Endothelial cell of umbilical vein (primary cell): ENCODE results near the gene CHID1. TPM values are rescaled to one million over a fixed set of nuclear protein-coding genes. Genes with fewer than 3 reads are reported as not detected.

Experiments used
- BruUV-seq: library from RNA; stranded (reverse); fragments of 400-500 nt; replicated peaks from 2 replicates; lab custom pipeline; 2021; lab: Mats Ljungman, UMichigan
- CTCF ChIA-PET: fragments of 300-600, 350-600 bp; sonication (Branson Sonifier 250); formaldehyde crosslinking; loops from one replicate; lab custom pipeline; 2021; ENCODE audit warnings: antibody characterized with exemption, inconsistent platforms; lab: Charles Lee
- POLR2A ChIA-PET: fragments of 300-600, 350-600 bp; sonication (Branson Sonifier 250); formaldehyde crosslinking; loops from one replicate; lab custom pipeline; 2021; ENCODE audit warnings: antibody characterized with exemption, inconsistent platforms; lab: Charles Lee
- DNase-seq: peaks from one replicate; pipeline ENCODE4 v3.0.0-alpha.2; 2011; ENCODE audit warnings: low read depth, low spot score
- FAIRE-seq: peaks from 2 replicates; lab custom pipeline; 2011; peaks lifted over from hg19 to GRCh38; lab: Jason Lieb, UNC
- H2AFZ ChIP-seq: 2 replicates; pipeline ENCODE4 v1.6.0; 2012; ENCODE audit warnings: low read depth, low read length, control low read depth, inconsistent platforms
- H3K27ac ChIP-seq: 2 replicates; pipeline ENCODE4 v1.5.1; 2011; ENCODE audit warnings: low read depth, mild to moderate bottlenecking, control low read depth, low read length, moderate library complexity; ENCODE audit not compliant: insufficient read depth
- H3K27me3 ChIP-seq, 2 experiments: 2 replicates each; pipeline versions ENCODE4 v1.6.0 to v1.6.1; 2011; ENCODE audit warnings: low read length in 2 of 2, mixed read lengths in 1 of 2; ENCODE audit not compliant: control insufficient read depth in 2 of 2, insufficient read depth in 2 of 2
- H3K36me3 ChIP-seq, 2 experiments: 2 replicates in 1 of 2; 3 replicates in 1 of 2; pipeline ENCODE4 v1.5.1; 2011; ENCODE audit warnings: low read length in 2 of 2, mild to moderate bottlenecking in 1 of 2, moderate library complexity in 1 of 2; ENCODE audit not compliant: control insufficient read depth in 2 of 2, insufficient read depth in 2 of 2; ENCODE audit errors: extremely low read depth in 1 of 2
- H3K4me1 ChIP-seq: 3 replicates; pipeline ENCODE4 v1.5.1; 2011; ENCODE audit warnings: mild to moderate bottlenecking, low read length; ENCODE audit not compliant: control insufficient read depth, insufficient read depth; ENCODE audit errors: extremely low read depth
- H3K4me2 ChIP-seq: 2 replicates; pipeline ENCODE4 v1.6.1; 2011; ENCODE audit warnings: low read length, control low read depth, mixed read lengths; ENCODE audit not compliant: insufficient read depth
- H3K4me3 ChIP-seq, 3 experiments: fragments of 200-600 bp in 1 of 3; sonication (generic), shearing (Covaris generic) in 1 of 3; replicated peaks in 1 of 3; 2 replicates each; pipeline ENCODE4 v1.5.1; 2011 to 2016; ENCODE audit warnings: control low read depth in 3 of 3, low read length in 3 of 3, mild to moderate bottlenecking in 2 of 3, inconsistent platforms in 1 of 3, low read depth in 1 of 3, moderate library complexity in 1 of 3; ENCODE audit not compliant: insufficient read depth in 1 of 3
- H3K79me2 ChIP-seq: 2 replicates; pipeline ENCODE4 v1.6.0; 2012; ENCODE audit warnings: low read length, inconsistent platforms; ENCODE audit not compliant: control insufficient read depth, insufficient read depth
- H3K9ac ChIP-seq: replicated peaks from 2 replicates; pipeline ENCODE3; 2011; ENCODE audit warnings: low read length, control low read depth; ENCODE audit not compliant: insufficient read depth; ENCODE audit errors: extremely low read depth
- H3K9me1 ChIP-seq: replicated peaks from 3 replicates; pipeline ENCODE4 v1.6.0; 2011; ENCODE audit warnings: mild to moderate bottlenecking, low read length; ENCODE audit not compliant: control insufficient read depth, insufficient read depth; ENCODE audit errors: extremely low read depth
- H3K9me3 ChIP-seq: replicated peaks from 2 replicates; pipeline ENCODE4 v1.5.1; 2012; ENCODE audit warnings: low read length, inconsistent platforms; ENCODE audit not compliant: control insufficient read depth, insufficient read depth
- H4K20me1 ChIP-seq: replicated peaks from 2 replicates; pipeline ENCODE3; 2011; ENCODE audit warnings: mild to moderate bottlenecking, low read length; ENCODE audit not compliant: control insufficient read depth, insufficient read depth; ENCODE audit errors: extremely low read depth
- CTCF ChIP-seq, 2 donors: IDR thresholded peaks; 1 replicate in 1 of 2; 2 replicates in 1 of 2; pipeline ENCODE4 v1.5.1; 2011; ENCODE audit warnings: low read length in 2 of 2, mild to moderate bottlenecking in 2 of 2, moderate library complexity in 2 of 2, control low read depth in 1 of 2, inconsistent platforms in 1 of 2, low read depth in 1 of 2; ENCODE audit not compliant: insufficient read depth in 1 of 2; ENCODE audit errors: extremely low read depth in 1 of 2
- EZH2 ChIP-seq: IDR thresholded peaks from 2 replicates; pipeline ENCODE4 v1.6.1; 2012; ENCODE audit warnings: borderline replicate concordance, low read depth, mild to moderate bottlenecking, moderate library complexity, low read length, inconsistent platforms; ENCODE audit not compliant: severe bottlenecking
- FOS ChIP-seq: IDR thresholded peaks from 2 replicates; pipeline ENCODE4 v1.6.1; 2011; ENCODE audit warnings: mild to moderate bottlenecking, low read length, moderate library complexity, borderline replicate concordance; ENCODE audit not compliant: insufficient read depth
- GATA2 ChIP-seq: IDR thresholded peaks from 2 replicates; pipeline ENCODE4 v1.7.0; 2011; ENCODE audit warnings: low read depth, mild to moderate bottlenecking, moderate library complexity, mixed read lengths, low read length; ENCODE audit not compliant: insufficient read length, insufficient read depth
- JUN ChIP-seq: IDR thresholded peaks from 2 replicates; pipeline ENCODE4 v1.6.1; 2011; ENCODE audit warnings: borderline replicate concordance, low read depth; ENCODE audit not compliant: insufficient read length, insufficient read depth
- MAX ChIP-seq: IDR thresholded peaks from 2 replicates; pipeline ENCODE4 v1.6.1; 2011; ENCODE audit not compliant: insufficient read depth, insufficient read length
- MYC ChIP-seq: IDR thresholded peaks from one replicate; pipeline ENCODE4 v1.6.1; 2011; ENCODE audit warnings: mild to moderate bottlenecking, low read depth, low read length
- POLR2A ChIP-seq: IDR thresholded peaks from 2 replicates; pipeline ENCODE4 v1.6.1; 2012; ENCODE audit warnings: low read depth, mild to moderate bottlenecking, control low read depth, low read length
- POLR2AphosphoS5 ChIP-seq: IDR thresholded peaks from 2 replicates; pipeline ENCODE4 v1.6.1; 2012; ENCODE audit warnings: low read depth, mild to moderate bottlenecking, control low read depth, low read length, moderate library complexity; ENCODE audit not compliant: insufficient read depth
- dilution Hi-C: fragments of 300-500 bp; cut with MboI; formaldehyde crosslinking; loops from one replicate; pipeline ENCODE4 v1.15.0; 2019; ENCODE audit warnings: low sequenced_read_pairs; ENCODE audit not compliant: extremely low pct_ligation_motif_present
- intact Hi-C: fragments of 100-400 bp; cut with micrococcal nuclease; formaldehyde crosslinking; loops from one replicate; pipeline ENCODE4 v1.10.0; 2022
- polyA plus RNA-seq, 4 experiments: library from polyadenylated mRNA; depleted of rRNA in 3 of 4; stranded (reverse) in 3 of 4; unstranded in 1 of 4; fragments of >200 nt; gene quantifications; 2 replicates each; pipeline versions ENCODE4 v1.2.1 to v1.2.3, GENCODE V29; 2011 to 2012; ENCODE audit warnings: missing spikeins in 1 of 4
- total RNA-seq: library from RNA; stranded (reverse); gene quantifications from 2 replicates; pipeline ENCODE4 v1.2.3, GENCODE V29; 2021

CHID1 gene
- total and polyA plus RNA-seq, 2 donors (not counting 3 experiments of a cell fraction or from before 2014, with no cell fraction given), result 89.8 to 107 TPM

- Histone ChIP-seq H3K27ac (no peak overlapping the region), H2AFZ (no peak overlapping the region), H3K9me3 (no peaks in the 10 kb centered on the region), H3K4me3 (no peak overlapping the region), H3K4me1 (no peaks in the 10 kb centered on the region), H3K79me2 (no peaks in the 10 kb centered on the region), H3K4me2 (no peak overlapping the region), H3K36me3 (peaks cover 0 to 11% of the 10 kb centered on the region in 2 experiments), H3K9me1 (no peaks in the 10 kb centered on the region), H3K9ac (no peak overlapping the region), H3K27me3 (no peaks in the 10 kb centered on the region), H4K20me1 (no peaks in the 10 kb centered on the region)
- DNase-seq, result no peak
- dilution Hi-C loops, result no loop called here
- BruUV-seq, result no TSS peak
- FAIRE-seq, result no peak
- CTCF ChIA-PET, result interaction anchor here (1.0 kb wide), 1 partner anchor 17 kb away, joined by 3 read pairs; no protein-coding TSS in a partner anchor
- intact Hi-C loops, result no loop called here
- POLR2A ChIA-PET, result no interaction called here
- TF ChIP-seq GATA2, result no peak
- no peak for TF ChIP-seq JUN
- no peak for TF ChIP-seq EZH2
- TF ChIP-seq POLR2AphosphoS5, result no peak
- no peak for TF ChIP-seq FOS
- no peak for TF ChIP-seq CTCF (IDR thresholded peaks at IDR 0.05; ENCODE audit: extremely low read depth in 1 of 2, insufficient read depth in 1 of 2, low read depth in 1 of 2, low read length in 2 of 2)
- no peak for TF ChIP-seq POLR2A
- TF ChIP-seq MYC, result no peak
- TF ChIP-seq MAX, result no peak
Measured at GRCh38 chr11:865462-866430, 44.9 kb downstream of the CHID1 start.
